GM18499 (cell line): ENCODE data around the gene TNFAIP8L2.
"Not testable (repeated sequence)": the region's sequence is repeated elsewhere in the genome, so short reads cannot be mapped to it uniquely, and the experiment has no call there.

Experiments used
- ATAC-seq: cut with Tn5 transposase; IDR thresholded peaks from one replicate; pipeline ENCODE4 v1.9.1; 2021; ENCODE audit warnings: moderate number of reproducible peaks; ENCODE audit not compliant: insufficient read depth, unreplicated experiment

TNFAIP8L2 gene

DNA sequence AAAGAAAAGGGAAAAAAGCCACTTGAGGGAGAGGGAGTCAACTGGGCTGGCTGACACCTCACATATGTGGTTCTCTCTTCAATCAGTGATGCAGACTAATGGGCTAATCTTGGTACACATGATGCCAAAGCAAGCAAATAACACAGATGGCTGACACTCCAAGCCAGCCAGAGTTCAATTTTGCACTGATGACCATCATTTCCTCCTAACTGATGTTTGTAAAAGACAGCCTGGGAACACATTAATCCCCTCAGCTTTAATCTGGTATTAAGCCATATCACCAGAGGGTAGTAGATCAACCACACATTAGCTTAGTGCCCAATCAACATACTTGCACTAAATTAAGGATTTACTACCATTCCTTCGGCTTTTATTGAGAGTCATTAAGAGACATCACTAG lies 30.8 kb downstream of the TNFAIP8L2 start:
- no peak for ATAC-seq

DNA sequence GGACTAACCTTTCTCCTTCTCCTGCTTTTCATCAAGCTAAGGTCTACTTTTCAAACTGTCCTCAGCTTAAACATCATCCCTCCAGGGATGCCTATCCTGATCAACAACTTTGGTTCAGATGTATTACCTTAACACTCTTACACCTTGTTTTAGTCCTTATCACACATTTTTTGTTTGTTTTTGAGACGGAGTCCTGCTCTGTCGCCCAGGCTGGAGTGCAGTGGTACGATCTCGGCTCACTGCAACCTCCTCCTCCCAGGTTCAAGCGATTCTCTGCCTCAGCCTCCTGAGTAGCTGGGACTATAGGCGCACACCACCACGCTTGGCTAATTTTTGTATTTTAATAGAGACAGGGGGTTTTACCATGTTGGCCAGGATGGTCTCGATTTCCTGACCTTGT lies 32.2 kb downstream of the TNFAIP8L2 start:
- ATAC-seq, result not testable (repeated sequence)

DNA sequence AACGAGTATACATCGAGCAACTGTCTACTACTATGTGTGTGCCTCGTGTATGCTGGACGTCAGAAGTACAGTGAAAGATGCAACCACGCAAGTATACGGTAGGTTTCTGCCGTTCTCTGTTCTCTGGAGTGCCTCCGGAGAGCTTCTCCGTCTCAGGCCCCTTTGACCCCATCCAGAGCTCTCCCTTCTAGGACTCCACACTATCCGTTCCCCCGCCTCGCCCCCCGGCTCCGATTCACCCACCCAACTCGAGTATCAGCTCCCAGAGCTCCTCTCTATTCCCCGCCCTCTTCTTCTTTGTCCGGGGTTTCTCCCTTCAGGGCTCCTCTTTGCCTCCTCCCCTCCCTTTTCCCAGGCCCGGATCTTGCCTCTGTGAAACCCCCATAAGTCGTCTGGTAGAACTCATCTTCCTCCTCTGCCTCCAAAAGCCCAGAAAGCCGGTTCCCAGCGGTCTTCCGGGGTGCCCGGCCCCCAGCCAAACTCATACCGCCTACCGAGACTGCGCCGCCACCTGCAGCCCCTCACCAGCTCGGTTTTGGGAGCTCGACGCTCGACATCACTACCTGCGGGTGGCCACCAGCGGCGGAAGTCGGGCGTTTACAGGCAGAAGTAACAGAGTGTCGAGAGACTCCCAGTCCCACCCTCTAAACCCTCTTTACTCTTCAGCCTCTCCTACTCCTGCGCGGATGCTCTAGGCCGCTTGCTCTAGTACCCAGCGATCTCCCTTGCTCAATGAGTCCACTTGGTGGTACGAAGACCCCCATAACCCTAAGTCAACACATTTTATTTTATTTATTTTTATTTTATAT lies 33.4 kb downstream of the TNFAIP8L2 start, which contains the start of gene VPS72:
Gene VPS72, minus strand, starts transcription at position 561 of the 809 bp plus-strand sequence. Its CDS starts 76 bp downstream, at position 485.
- peak; percentile 67 for ATAC-seq

DNA sequence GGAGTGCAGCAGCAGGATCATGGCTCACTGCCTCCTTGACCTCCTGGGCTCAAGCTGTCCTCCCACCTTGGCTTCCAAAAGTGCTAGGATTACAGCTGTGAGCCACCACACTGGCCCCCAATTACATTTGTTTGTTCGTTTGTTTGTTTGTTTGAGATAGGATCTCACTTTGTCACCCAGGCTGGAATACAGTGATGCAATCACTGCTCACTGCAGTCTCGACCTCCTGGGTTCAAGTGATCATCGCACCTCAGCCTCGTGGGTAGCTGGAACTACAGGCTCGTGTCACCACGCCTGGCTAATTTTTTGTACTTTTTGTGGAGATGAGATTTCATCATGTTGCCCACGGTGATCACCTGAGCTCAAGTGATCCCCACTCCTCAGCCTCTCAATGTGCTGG lies 35.6 kb downstream of the TNFAIP8L2 start:
- ATAC-seq, result no peak

DNA sequence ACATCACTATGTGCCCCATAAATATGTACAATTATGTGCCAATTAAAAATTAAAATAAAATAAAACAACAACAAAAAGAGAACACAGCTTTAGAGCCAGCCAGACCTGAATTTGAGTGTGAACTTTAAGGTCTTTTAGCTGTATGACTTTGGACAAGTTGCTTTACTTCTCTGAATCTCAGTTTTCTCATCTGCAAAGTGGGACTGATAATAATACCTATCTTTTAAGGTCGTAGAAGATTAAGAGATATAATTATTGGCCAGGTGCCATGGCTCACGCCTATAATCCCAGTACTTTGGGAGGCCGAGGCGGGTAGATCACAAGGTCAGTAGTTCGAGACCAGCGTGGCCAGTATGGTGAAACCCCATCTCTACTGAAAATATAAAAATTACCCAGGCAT lies 36.9 kb downstream of the TNFAIP8L2 start:
- no peak for ATAC-seq

DNA sequence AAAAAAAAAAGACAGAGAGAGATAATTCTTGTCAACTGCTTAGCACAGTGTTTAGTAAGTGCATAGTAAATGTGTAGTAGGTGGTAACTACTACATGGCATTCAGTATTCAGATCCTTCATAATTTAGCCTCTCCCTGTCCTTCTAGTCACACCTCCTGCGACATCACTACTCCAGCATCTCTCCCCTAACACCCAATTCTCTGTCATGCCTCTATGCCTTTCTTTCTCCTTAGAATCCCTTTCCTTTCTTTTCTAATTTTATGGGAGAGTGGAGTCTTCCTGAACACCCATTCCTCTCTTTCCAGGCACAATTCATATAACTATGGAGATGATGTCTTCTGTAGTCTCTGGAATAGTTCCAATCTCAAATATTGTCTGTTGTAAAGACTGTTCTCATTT lies 37.4 kb downstream of the TNFAIP8L2 start:
- ATAC-seq, result no peak

DNA sequence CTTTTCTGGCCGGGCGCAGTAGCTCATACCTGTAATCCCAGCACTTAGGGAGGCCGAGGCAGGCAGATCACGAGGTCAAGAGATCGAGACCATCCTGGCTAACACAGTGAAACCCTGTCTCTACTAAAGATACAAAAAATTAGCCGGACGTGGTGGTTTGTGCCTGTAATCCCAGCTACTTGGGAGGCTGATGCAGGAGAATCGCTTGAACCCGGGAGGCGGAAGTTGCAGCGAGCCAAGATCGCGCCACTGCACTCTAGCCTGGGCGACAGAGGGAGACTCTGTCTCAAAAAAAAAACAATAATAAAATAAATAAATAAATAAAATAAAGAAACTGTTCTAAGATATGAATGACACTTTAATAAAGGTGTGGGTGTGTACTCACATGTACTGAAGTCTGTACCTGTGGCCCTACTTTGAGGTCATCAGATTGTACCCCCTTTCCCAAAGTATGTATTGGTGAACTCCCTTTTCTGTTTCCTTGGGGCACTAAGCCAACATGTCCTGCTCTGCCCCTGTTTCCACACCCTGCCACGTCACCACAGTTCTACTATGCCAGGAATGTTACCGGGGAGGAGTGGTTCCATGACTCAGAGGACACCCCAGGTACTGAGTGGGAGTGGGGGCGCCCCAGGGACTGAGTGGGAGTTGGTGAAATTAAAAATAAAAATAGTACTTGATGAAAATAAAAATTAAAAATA lies 38.6 kb downstream of the TNFAIP8L2 start:
- ATAC-seq, result not testable (repeated sequence)

DNA sequence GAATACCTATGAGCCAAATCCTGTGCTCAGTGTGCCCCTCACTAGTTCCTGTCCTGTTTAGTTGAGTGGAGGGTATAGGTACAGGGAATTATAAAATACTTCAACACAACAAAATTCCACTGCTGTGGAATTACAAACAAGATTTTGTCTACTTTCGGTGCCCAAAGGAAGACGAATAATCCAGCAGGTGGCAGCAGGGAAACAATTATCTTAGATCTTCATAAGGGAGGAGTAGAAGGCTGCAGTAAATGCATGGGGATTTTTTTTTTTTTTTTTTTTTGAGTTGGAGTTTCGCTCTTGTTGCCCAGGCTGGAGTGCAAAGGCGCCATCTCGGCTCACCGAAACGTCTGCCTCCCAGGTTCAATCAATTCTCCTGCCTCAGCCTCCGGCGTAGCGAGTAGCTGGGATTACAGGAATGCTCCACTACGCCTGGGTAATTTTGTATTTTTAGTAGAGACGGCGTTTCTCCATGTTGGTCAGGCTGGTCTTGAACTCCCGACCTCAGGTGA lies 39.9 kb downstream of the TNFAIP8L2 start:
- ATAC-seq, result no peak

DNA sequence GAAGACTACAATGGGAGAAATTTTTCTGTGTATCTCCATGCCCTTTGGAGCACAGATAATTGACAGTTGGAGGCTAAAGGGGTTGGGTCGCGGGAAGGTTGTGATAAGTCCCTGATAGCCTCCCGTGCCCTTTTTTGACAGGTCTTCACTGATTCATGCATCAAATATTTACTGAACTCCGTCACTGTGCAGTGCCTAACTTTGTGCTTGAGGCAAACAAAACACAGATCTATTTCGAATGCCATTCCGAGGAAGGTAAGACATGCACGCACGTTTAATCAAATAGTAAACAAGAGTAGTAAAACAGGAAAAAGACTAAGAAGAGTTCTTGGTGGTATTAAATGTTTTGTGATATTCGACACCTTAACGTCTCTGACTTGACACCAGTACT lies 41.4 kb downstream of the TNFAIP8L2 start:
- ATAC-seq, result no peak

DNA sequence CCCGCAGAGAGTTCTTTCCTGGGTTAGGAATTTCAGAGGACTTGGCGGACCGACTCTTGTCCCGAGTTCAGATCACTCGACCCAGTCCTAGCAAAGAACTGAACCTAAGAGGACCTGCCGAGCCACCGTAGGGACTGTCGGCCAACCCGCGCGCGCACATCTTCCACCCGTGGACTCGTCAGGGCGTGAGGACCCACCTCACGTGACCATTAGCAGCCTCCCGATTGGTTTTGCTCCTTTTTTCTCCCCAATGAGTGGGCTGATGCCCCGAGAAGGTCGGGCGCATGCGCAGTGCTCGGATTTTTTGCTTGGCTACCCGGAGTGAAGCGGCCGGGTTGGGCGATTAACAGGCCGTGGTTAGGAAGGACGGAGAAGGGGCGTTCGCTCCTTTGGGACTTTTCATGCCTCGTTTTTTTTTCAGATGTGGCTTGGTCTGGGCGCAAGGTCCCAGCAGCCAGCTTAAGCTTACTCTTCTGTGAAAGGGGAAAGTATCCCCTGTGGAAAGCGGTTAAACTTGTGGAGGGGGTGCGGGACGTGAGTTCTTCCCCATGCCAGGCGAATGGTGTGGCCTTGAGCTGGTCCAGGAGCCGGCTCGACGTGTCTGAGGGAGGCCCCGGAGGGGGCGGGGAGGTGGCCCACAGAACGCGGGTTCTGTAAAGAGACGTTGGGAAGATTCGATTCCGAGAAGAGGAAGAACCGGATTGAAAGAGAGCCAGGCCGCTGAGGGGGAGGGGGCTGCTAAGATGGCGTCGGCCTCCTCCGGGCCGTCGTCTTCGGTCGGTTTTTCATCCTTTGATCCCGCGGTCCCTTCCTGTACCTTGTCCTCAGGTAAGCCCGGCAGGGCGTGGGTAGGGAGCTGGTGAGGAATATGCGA lies 42.0 kb downstream of the TNFAIP8L2 start, which contains the start of gene PIP5K1A:
Gene PIP5K1A, plus strand, starts transcription at position 299 of the 874 bp plus-strand sequence. Its CDS starts 445 bp downstream, at position 744.
- peak; percentile 85 for ATAC-seq

DNA sequence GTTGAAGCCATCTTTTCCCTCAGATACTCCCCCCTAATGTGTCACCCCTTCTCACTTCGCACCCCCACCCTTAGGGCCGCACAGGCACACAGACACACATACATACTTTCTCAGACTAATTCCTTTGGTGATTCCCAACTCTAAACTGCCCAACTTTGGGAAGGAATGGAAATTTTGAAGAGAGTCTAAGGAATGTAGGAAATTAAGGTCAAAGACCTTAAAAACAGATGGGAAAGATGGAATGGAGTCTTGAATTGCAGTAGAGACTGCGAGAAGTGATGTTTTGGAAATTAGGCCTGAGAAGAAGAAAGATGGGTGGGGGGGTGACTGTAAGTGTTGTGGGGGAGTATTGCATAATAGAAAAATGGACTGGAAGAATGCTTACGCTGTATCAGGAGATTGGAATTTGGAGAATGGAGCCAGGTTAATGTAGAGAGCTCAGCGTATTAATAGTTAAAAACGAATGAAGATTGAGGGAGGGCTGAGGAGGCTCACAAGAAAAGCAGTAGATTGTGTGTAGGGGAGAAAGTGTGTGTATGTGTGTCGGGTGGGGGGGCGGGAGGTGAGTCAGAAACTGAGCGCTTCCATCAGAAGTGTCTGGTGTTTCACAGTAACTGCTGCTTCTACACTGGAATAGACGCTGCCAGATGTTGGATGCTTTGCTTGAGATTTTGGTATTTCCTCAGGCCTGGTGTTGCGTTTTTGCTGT lies 43.6 kb downstream of the TNFAIP8L2 start:
- no peak for ATAC-seq

DNA sequence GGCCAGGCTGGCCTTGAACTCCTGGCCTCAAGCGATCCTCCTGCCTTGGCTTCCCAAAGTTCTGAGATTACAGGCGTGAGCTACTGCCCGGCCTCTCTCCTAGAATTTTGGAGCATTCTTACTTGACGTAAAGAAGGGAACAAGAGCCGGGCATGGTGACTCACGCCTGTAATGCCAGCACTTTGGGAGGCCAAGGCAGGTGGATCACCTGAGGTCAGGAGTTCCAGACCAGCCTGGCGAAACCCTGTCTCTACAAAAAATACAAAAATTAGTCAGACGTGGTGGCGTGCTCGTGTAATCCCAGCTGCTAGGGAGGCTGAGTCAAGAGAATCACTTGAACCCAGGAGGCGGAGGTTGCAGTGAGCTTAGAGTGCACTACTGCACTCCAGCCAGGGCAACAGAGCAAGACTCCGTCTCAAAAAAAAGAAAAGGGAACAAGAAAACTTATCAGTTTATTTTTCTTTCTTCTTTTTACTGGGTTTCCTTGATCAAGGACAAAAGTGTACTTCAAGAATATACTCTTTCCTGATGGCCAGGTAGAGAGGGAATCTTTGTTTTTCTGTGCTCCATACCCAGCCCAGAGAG lies 49.0 kb downstream of the TNFAIP8L2 start:
- not testable (repeated sequence) for ATAC-seq
